GM23338 (cell line): Measurements from ENCODE around the gene FIGNL1. TPM values are rescaled to one million over a fixed set of nuclear protein-coding genes. Genes with fewer than 3 reads are reported as not detected.

ENCODE experiments used
- ATAC-seq: fragments of 200-7000 bp; cut with Tn5 transposase; 3 replicates; pipeline ENCODE4 v1.9.1; 2020
- DNase-seq: peaks from one replicate; pipeline ENCODE4 v3.0.0-alpha.2; 2015; ENCODE audit warnings: low spot score
- H2AFZ ChIP-seq: fragments of 200-600 bp; sonication (generic); 2 replicates; pipeline ENCODE4 v1.8.0; 2016; ENCODE audit warnings: antibody characterized with exemption, mild to moderate bottlenecking, moderate library complexity
- H3F3A ChIP-seq: fragments of 200-600 bp; sonication (generic); replicated peaks from 2 replicates; pipeline ENCODE4 v1.8.0; 2017; ENCODE audit warnings: antibody characterized with exemption, mixed run types, low read depth
- H3K27ac ChIP-seq: fragments of 200-600 bp; sonication (generic); 2 replicates; pipeline ENCODE4 v1.6.1; 2016; ENCODE audit warnings: low read depth
- H3K27me3 ChIP-seq: fragments of 200-600 bp; sonication (generic); 2 replicates; pipeline ENCODE4 v1.8.0; 2016; ENCODE audit warnings: mild to moderate bottlenecking, mixed run types, moderate library complexity; ENCODE audit not compliant: insufficient read depth
- H3K36me3 ChIP-seq: fragments of 200-600 bp; sonication (generic); 2 replicates; pipeline ENCODE4 v1.8.0; 2016; ENCODE audit warnings: mild to moderate bottlenecking; ENCODE audit not compliant: insufficient read depth
- H3K4me1 ChIP-seq: fragments of 200-600 bp; sonication (generic); 2 replicates; pipeline ENCODE4 v1.8.0; 2016; ENCODE audit warnings: mild to moderate bottlenecking, moderate library complexity; ENCODE audit not compliant: insufficient read depth
- H3K4me2 ChIP-seq: fragments of 200-600 bp; sonication (generic); 2 replicates; pipeline ENCODE4 v1.7.1; 2017; ENCODE audit warnings: mixed run types
- H3K4me3 ChIP-seq: fragments of 200-600 bp; sonication (generic); 2 replicates; pipeline ENCODE4 v1.6.1; 2016; ENCODE audit warnings: mixed run types
- H3K79me2 ChIP-seq: fragments of 200-600 bp; sonication (generic); replicated peaks from 2 replicates; pipeline ENCODE4 v1.8.0; 2017; ENCODE audit warnings: mild to moderate bottlenecking; ENCODE audit not compliant: insufficient read depth
- H3K9me2 ChIP-seq: fragments of 200-600 bp; sonication (generic); 2 replicates; pipeline ENCODE4 v1.8.0; 2017; ENCODE audit not compliant: insufficient read depth
- H4K20me1 ChIP-seq: fragments of 200-600 bp; sonication (generic); replicated peaks from 2 replicates; pipeline ENCODE4 v1.8.0; 2017; ENCODE audit warnings: mild to moderate bottlenecking; ENCODE audit not compliant: insufficient read depth
- H3K27ac Mint-ChIP-seq: 2 replicates; pipeline ENCODE4 v1.8.0; 2020; ENCODE audit warnings: inconsistent platforms, mild to moderate bottlenecking, moderate library complexity, mixed read lengths
- H3K27me3 Mint-ChIP-seq: 3 replicates; pipeline ENCODE4 v1.8.0; 2022; ENCODE audit warnings: low read depth, mild to moderate bottlenecking, moderate library complexity, mixed read lengths, inconsistent platforms; ENCODE audit not compliant: insufficient read depth, poor library complexity
- H3K36me3 Mint-ChIP-seq: 3 replicates; pipeline ENCODE4 v1.8.0; 2021; ENCODE audit warnings: low read depth, mild to moderate bottlenecking, inconsistent platforms, moderate library complexity, mixed read lengths
- H3K4me1 Mint-ChIP-seq: 3 replicates; pipeline ENCODE4 v1.8.0; 2020; ENCODE audit warnings: mild to moderate bottlenecking, inconsistent platforms, mixed read lengths
- H3K4me3 Mint-ChIP-seq: 3 replicates; pipeline ENCODE4 v1.8.0; 2021; ENCODE audit warnings: moderate library complexity, mild to moderate bottlenecking, inconsistent platforms, mixed read lengths
- H3K9me3 Mint-ChIP-seq: 3 replicates; pipeline ENCODE4 v1.8.0; 2020; ENCODE audit warnings: moderate library complexity, mild to moderate bottlenecking, inconsistent platforms, mixed read lengths
- CREB1 ChIP-seq: fragments of 250-450 bp; sonication (Bioruptor Pico); IDR thresholded peaks from 2 replicates; pipeline ENCODE4 v1.5.0; 2020; ENCODE audit warnings: low read depth, mild to moderate bottlenecking, moderate library complexity
- POLR2AphosphoS5 ChIP-seq: IDR thresholded peaks from 2 replicates; pipeline ENCODE4 v1.6.1; 2016; ENCODE audit warnings: antibody characterized with exemption, low read depth
- REST ChIP-seq: IDR thresholded peaks from one replicate; pipeline ENCODE4 v1.6.1; 2018; ENCODE audit warnings: antibody characterized with exemption; ENCODE audit not compliant: unreplicated experiment
- STAT1 ChIP-seq: IDR thresholded peaks from one replicate; pipeline ENCODE4 v1.6.1; 2016; ENCODE audit warnings: antibody characterized with exemption; ENCODE audit not compliant: unreplicated experiment
- ZNF114 ChIP-seq: fragments of 250-450 bp; sonication (Bioruptor Pico); IDR thresholded peaks from 2 replicates; pipeline ENCODE4 v1.5.0; 2020; ENCODE audit warnings: mild to moderate bottlenecking, moderate library complexity
- polyA plus RNA-seq: library from polyadenylated mRNA; unstranded; fragments of >200 nt; fragmentation: Nextera tagmentation; extraction: Ambion mirVana; gene quantifications from 2 replicates; pipeline ENCODE4 v1.2.1, GENCODE V29; 2016
- total RNA-seq: library from RNA; depleted of rRNA; stranded (reverse); fragments of >200 nt; shearing (Covaris generic); gene quantifications from 2 replicates; pipeline ENCODE4 v1.2.3, GENCODE V29; 2014
- TF ChIP-seq, protein P1 (sequence below): IDR thresholded peaks from 2 replicates; pipeline ENCODE4 v1.6.1; 2016; ENCODE audit warnings: antibody characterized with exemption
- TF ChIP-seq, protein P2 (sequence below): fragments of 250-450 bp; sonication (Bioruptor Pico); IDR thresholded peaks from 2 replicates; pipeline ENCODE4 v1.5.0; 2020; ENCODE audit warnings: mild to moderate bottlenecking, moderate library complexity
- TF ChIP-seq, protein P3 (sequence below), 2 experiments: fragments of 200-600 bp in 1 of 2; sonication (generic) in 1 of 2; conservative IDR thresholded peaks; 2 replicates each; pipeline versions ENCODE4 v1.5.1 to v1.6.1; 2016 to 2017; ENCODE audit warnings: antibody characterized with exemption in 2 of 2, low read depth in 2 of 2, mild to moderate bottlenecking in 2 of 2, moderate library complexity in 1 of 2

FIGNL1 gene
- total and polyA plus RNA-seq, 2 experiments from 2014 or later: 6.6 to 24.9 TPM

DNA sequence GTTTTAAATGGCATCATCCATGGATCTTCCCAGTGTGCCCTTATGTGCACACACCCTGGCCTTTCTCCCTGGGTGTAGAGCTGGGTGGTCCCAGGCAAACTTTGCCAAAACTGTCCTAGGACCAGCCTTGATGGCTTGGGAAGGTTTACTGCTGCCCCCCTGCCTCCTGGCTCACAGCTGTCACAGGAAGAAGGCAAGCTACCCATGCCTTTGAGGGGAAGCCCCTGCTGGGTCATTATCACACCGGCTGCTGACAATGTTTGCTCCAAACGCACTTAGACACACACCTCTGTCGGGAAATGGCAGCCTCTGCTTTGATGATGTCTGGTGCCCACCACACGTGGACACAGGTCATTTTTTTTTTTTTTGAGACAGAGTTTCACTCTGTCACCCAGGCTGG, 25.2 kb upstream of the FIGNL1 start:
- Histone ChIP-seq H3K9me2 (no peaks in the 10 kb centered on the region), H3K27me3 (no peaks in the 10 kb centered on the region), H3K4me3 (no peak overlapping the region), H3K4me1 (no peaks in the 10 kb centered on the region), H4K20me1 (no peaks in the 10 kb centered on the region), H3K4me2 (no peak overlapping the region), H2AFZ (no peak overlapping the region), H3F3A (no peaks in the 10 kb centered on the region), H3K79me2 (no peaks in the 10 kb centered on the region), H3K36me3 (no peaks in the 10 kb centered on the region), H3K27ac (no peak overlapping the region)
- no peak overlapping the region for H3K27ac Mint-ChIP-seq
- peaks cover 7% of the 10 kb centered on the region for H3K27me3 Mint-ChIP-seq
- H3K36me3 Mint-ChIP-seq: no peaks in the 10 kb centered on the region
- H3K4me3 Mint-ChIP-seq: no peak overlapping the region
- TF ChIP-seq STAT1: no peak
- H3K4me1 Mint-ChIP-seq: peaks cover 10% of the 10 kb centered on the region; the same call in 2 of the 3 replicates
- H3K9me3 Mint-ChIP-seq: no peaks in the 10 kb centered on the region; the same call in 2 of the 3 replicates
- no peak for DNase-seq
- ATAC-seq: no peak

DNA sequence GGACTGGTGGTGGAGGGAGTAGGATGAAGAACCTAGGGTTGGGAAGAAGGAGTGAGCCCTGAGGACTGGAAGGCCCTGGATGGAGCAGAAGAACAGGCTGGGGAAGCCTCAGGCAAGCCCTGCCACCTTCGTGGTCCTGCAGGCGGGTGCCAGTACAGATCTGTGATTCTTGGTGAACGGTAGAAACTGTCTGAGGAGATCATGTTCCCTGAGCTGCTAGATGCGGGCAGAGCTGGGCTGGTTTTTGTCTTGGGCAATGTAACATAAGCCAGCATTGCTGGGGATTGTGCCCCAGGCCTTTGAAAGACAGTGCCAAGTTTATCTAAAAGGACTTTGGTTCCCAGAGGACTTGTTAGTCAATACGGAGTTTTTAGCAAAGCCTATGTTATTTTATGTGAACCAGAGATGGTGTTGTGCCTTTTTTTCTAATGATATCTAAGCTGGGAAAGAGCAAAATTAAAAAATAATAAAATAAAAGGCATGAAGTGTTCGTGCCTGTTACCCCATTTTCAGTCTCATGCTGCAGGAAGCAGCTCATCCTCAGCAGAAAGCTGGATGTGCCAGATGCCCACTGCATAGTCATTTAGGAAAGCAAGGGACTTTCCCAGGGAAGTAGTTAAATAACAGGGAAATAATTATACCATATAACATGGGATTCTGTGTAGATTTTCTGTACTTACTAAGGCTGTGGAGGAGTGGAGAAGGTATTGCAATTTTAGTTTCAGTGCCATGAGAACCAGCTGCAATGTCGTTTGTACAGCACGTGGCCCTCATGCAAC, 24.4 kb upstream of the FIGNL1 start:
- H3K36me3 Mint-ChIP-seq: no peaks in the 10 kb centered on the region
- H3K27ac ChIP-seq: no peak overlapping the region
- H3F3A ChIP-seq: no peaks in the 10 kb centered on the region
- ATAC-seq (no peak), DNase-seq (no peak)
- H3K4me2 ChIP-seq: no peak overlapping the region
- H3K4me3 Mint-ChIP-seq: no peak overlapping the region
- H3K9me3 Mint-ChIP-seq: no peaks in the 10 kb centered on the region; the same call in 2 of the 3 replicates
- no peaks in the 10 kb centered on the region for H4K20me1 ChIP-seq
- H2AFZ ChIP-seq: no peak overlapping the region
- H3K4me3 ChIP-seq: no peak overlapping the region
- no peaks in the 10 kb centered on the region for H3K79me2 ChIP-seq
- H3K9me2 ChIP-seq: no peaks in the 10 kb centered on the region
- peaks cover 3% of the 10 kb centered on the region for H3K27me3 Mint-ChIP-seq
- no peaks in the 10 kb centered on the region for H3K36me3 ChIP-seq
- H3K4me1 ChIP-seq: no peaks in the 10 kb centered on the region
- H3K27me3 ChIP-seq: no peaks in the 10 kb centered on the region
- no peak overlapping the region; the same call in 1 of the 2 replicates for H3K27ac Mint-ChIP-seq
- peaks cover 10% of the 10 kb centered on the region; the same call in 2 of the 3 replicates for H3K4me1 Mint-ChIP-seq
- TF ChIP-seq, protein P1, sequence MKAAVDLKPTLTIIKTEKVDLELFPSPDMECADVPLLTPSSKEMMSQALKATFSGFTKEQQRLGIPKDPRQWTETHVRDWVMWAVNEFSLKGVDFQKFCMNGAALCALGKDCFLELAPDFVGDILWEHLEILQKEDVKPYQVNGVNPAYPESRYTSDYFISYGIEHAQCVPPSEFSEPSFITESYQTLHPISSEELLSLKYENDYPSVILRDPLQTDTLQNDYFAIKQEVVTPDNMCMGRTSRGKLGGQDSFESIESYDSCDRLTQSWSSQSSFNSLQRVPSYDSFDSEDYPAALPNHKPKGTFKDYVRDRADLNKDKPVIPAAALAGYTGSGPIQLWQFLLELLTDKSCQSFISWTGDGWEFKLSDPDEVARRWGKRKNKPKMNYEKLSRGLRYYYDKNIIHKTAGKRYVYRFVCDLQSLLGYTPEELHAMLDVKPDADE: no peak
- TF ChIP-seq REST (no peak), ZNF114 (CRISPR knock-in tag) (no peak), POLR2AphosphoS5 (no peak), STAT1 (no peak), CREB1 (CRISPR knock-in tag) (no peak)
- TF ChIP-seq, protein P2, sequence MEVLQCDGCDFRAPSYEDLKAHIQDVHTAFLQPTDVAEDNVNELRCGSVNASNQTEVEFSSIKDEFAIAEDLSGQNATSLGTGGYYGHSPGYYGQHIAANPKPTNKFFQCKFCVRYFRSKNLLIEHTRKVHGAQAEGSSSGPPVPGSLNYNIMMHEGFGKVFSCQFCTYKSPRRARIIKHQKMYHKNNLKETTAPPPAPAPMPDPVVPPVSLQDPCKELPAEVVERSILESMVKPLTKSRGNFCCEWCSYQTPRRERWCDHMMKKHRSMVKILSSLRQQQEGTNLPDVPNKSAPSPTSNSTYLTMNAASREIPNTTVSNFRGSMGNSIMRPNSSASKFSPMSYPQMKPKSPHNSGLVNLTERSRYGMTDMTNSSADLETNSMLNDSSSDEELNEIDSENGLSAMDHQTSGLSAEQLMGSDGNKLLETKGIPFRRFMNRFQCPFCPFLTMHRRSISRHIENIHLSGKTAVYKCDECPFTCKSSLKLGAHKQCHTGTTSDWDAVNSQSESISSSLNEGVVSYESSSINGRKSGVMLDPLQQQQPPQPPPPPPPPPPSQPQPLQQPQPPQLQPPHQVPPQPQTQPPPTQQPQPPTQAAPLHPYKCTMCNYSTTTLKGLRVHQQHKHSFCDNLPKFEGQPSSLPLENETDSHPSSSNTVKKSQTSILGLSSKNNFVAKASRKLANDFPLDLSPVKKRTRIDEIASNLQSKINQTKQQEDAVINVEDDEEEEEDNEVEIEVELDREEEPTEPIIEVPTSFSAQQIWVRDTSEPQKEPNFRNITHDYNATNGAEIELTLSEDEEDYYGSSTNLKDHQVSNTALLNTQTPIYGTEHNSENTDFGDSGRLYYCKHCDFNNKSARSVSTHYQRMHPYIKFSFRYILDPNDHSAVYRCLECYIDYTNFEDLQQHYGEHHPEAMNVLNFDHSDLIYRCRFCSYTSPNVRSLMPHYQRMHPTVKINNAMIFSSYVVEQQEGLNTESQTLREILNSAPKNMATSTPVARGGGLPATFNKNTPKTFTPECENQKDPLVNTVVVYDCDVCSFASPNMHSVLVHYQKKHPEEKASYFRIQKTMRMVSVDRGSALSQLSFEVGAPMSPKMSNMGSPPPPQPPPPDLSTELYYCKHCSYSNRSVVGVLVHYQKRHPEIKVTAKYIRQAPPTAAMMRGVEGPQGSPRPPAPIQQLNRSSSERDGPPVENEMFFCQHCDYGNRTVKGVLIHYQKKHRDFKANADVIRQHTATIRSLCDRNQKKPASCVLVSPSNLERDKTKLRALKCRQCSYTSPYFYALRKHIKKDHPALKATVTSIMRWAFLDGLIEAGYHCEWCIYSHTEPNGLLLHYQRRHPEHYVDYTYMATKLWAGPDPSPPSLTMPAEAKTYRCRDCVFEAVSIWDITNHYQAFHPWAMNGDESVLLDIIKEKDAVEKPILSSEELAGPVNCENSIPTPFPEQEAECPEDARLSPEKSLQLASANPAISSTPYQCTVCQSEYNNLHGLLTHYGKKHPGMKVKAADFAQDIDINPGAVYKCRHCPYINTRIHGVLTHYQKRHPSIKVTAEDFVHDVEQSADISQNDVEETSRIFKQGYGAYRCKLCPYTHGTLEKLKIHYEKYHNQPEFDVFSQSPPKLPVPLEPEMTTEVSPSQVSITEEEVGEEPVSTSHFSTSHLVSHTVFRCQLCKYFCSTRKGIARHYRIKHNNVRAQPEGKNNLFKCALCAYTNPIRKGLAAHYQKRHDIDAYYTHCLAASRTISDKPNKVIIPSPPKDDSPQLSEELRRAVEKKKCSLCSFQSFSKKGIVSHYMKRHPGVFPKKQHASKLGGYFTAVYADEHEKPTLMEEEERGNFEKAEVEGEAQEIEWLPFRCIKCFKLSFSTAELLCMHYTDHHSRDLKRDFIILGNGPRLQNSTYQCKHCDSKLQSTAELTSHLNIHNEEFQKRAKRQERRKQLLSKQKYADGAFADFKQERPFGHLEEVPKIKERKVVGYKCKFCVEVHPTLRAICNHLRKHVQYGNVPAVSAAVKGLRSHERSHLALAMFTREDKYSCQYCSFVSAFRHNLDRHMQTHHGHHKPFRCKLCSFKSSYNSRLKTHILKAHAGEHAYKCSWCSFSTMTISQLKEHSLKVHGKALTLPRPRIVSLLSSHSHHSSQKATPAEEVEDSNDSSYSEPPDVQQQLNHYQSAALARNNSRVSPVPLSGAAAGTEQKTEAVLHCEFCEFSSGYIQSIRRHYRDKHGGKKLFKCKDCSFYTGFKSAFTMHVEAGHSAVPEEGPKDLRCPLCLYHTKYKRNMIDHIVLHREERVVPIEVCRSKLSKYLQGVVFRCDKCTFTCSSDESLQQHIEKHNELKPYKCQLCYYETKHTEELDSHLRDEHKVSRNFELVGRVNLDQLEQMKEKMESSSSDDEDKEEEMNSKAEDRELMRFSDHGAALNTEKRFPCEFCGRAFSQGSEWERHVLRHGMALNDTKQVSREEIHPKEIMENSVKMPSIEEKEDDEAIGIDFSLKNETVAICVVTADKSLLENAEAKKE (CRISPR knock-in tag): no peak
- TF ChIP-seq, protein P3, sequence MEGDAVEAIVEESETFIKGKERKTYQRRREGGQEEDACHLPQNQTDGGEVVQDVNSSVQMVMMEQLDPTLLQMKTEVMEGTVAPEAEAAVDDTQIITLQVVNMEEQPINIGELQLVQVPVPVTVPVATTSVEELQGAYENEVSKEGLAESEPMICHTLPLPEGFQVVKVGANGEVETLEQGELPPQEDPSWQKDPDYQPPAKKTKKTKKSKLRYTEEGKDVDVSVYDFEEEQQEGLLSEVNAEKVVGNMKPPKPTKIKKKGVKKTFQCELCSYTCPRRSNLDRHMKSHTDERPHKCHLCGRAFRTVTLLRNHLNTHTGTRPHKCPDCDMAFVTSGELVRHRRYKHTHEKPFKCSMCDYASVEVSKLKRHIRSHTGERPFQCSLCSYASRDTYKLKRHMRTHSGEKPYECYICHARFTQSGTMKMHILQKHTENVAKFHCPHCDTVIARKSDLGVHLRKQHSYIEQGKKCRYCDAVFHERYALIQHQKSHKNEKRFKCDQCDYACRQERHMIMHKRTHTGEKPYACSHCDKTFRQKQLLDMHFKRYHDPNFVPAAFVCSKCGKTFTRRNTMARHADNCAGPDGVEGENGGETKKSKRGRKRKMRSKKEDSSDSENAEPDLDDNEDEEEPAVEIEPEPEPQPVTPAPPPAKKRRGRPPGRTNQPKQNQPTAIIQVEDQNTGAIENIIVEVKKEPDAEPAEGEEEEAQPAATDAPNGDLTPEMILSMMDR (conservative IDR thresholded peaks at IDR 0.05; ENCODE audit: low read depth in 2 of 2): no peak
